CD4-positive, alpha-beta T cell treated with Interferon alpha-2 for 1 hour (primary cell): ENCODE results near the gene GLDN.

ENCODE experiments used
- DNase-seq, 2 donors: peaks; one replicate each; pipeline ENCODE4 v3.0.0-alpha.2; 2020 to 2022

Gene GLDN

GRCh38 chr15:51448622-51449399, 107.4 kb downstream of the GLDN start:
- DNase-seq, result no peak

GRCh38 chr15:51450001-51450400, 108.5 kb downstream of the GLDN start:
- DNase-seq, result no peak
